ENCODE measurements around the gene CD59.

DNA sequence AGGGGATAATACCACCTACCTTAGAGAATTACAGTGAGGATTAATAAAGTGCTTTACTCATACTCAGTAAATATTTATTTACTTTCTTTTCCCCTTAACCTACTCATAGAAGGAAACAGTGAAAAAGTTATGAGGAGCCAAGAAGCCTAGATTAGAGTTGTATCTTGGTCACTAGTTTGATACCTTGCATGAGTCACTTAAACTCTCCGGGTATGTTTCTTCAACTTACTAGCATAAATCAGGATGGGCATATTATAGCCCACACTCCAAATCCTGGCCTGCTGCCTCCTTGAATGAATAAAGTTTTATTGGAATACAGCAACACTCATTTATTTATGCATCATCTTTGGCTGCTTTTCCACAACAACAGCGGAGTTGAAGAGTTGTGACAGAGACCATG is 29.9 kb upstream of the CD59 start:
- TF ChIP-seq, protein P1, sequence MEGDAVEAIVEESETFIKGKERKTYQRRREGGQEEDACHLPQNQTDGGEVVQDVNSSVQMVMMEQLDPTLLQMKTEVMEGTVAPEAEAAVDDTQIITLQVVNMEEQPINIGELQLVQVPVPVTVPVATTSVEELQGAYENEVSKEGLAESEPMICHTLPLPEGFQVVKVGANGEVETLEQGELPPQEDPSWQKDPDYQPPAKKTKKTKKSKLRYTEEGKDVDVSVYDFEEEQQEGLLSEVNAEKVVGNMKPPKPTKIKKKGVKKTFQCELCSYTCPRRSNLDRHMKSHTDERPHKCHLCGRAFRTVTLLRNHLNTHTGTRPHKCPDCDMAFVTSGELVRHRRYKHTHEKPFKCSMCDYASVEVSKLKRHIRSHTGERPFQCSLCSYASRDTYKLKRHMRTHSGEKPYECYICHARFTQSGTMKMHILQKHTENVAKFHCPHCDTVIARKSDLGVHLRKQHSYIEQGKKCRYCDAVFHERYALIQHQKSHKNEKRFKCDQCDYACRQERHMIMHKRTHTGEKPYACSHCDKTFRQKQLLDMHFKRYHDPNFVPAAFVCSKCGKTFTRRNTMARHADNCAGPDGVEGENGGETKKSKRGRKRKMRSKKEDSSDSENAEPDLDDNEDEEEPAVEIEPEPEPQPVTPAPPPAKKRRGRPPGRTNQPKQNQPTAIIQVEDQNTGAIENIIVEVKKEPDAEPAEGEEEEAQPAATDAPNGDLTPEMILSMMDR (IDR thresholded peaks at IDR 0.05; ENCODE audit: insufficient read depth, low read length, poor library complexity, severe bottlenecking) = no peak
- TF ChIP-seq EZH2phosphoT487 (conservative IDR thresholded peaks at IDR 0.05; ENCODE audit: low read length) = no peak
